ENCODE data around the gene RICTOR.

GRCh38 chr5:39119404-39120051 is 45.3 kb upstream of the RICTOR start:
- TF ChIP-seq CTCF (IDR thresholded peaks at IDR 0.05) (no peak), POLR2A (IDR thresholded peaks at IDR 0.05) (no peak)

Measured in ovary (tissue), 3 donors.